Right lobe of liver (tissue), 4 donors: ENCODE measurements around the gene CLCA2.

Experiments used
- POLR2A ChIP-seq: fragments of 450-650 bp; IDR thresholded peaks from one replicate; pipeline ENCODE4 v1.6.1; 2017; ENCODE audit warnings: antibody characterized with exemption, mild to moderate bottlenecking
- TF ChIP-seq, protein P1 (sequence below), 4 donors: fragments of 200-600 bp in 3 of 4; fragments of 450-650 bp in 1 of 4; IDR thresholded peaks; one replicate each; pipeline versions ENCODE4 v1.5.1 to v1.8.0; 2016 to 2022; ENCODE audit warnings: antibody characterized with exemption in 4 of 4, mild to moderate bottlenecking in 2 of 4
- donor health status: DM: no; HTN: no; CAD: no.
- donor health status: DM: no; HTN: no; CAD: no.
- donor health status: DM: no; HTN: yes; CAD: no.

DNA sequence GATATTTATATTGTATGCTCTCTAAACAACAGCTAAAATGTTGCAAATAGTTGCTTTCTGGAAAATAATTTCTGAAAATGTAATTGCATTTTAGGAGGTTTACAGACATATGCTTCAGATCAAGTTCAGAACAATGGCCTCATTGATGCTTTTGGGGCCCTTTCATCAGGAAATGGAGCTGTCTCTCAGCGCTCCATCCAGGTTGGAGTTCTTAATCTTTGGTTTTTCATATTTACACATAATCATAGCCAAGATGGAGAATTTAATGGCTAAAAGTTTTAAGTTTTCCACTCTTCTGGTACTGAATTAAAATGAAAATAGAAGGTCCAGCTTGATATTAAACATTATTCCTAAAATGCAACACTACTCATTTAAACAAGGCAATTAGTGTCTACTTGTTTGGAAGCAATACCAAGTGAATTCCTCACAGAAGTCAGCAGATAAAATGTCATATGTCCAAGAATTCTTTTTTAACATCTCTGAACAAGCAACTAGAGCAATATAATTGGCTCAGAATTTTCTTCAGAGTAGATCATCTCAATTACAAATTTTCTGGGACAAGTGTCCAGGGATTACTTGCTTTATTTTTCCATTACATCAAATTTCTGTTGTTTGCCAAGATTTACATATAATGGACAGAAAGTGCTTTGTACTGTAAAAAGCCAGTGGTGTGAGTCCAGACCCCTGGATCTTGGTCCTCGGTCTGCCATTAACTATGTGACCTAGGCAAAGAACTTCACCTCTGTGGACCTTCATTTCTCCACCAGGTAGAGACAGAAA, 67.4 kb downstream of the CLCA2 start:
- TF ChIP-seq, protein P1, sequence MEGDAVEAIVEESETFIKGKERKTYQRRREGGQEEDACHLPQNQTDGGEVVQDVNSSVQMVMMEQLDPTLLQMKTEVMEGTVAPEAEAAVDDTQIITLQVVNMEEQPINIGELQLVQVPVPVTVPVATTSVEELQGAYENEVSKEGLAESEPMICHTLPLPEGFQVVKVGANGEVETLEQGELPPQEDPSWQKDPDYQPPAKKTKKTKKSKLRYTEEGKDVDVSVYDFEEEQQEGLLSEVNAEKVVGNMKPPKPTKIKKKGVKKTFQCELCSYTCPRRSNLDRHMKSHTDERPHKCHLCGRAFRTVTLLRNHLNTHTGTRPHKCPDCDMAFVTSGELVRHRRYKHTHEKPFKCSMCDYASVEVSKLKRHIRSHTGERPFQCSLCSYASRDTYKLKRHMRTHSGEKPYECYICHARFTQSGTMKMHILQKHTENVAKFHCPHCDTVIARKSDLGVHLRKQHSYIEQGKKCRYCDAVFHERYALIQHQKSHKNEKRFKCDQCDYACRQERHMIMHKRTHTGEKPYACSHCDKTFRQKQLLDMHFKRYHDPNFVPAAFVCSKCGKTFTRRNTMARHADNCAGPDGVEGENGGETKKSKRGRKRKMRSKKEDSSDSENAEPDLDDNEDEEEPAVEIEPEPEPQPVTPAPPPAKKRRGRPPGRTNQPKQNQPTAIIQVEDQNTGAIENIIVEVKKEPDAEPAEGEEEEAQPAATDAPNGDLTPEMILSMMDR (IDR thresholded peaks at IDR 0.05), result no peak
- TF ChIP-seq POLR2A, result no peak
